GM21367 (cell line): ENCODE measurements around the gene SIGLEC5.

Experiments used
- ATAC-seq: cut with Tn5 transposase; IDR thresholded peaks from one replicate; pipeline ENCODE4 v1.9.1; 2021; ENCODE audit not compliant: unreplicated experiment

The SIGLEC5 gene

GRCh38 chr19:51590441-51590840 lies 39.8 kb downstream of the SIGLEC5 start:
- ATAC-seq, result no peak

- no peak for ATAC-seq
These were observed 40.7 kb downstream of the SIGLEC5 start for GRCh38 chr19:51589511-51589910.

- ATAC-seq, result no peak
These were observed 42.7 kb downstream of the SIGLEC5 start for GRCh38 chr19:51587264-51588191.

GRCh38 chr19:51586799-51587198 lies 43.4 kb downstream of the SIGLEC5 start:
- no peak for ATAC-seq

- no peak for ATAC-seq
These were observed 44.0 kb downstream of the SIGLEC5 start for GRCh38 chr19:51586103-51586728.

DNA sequence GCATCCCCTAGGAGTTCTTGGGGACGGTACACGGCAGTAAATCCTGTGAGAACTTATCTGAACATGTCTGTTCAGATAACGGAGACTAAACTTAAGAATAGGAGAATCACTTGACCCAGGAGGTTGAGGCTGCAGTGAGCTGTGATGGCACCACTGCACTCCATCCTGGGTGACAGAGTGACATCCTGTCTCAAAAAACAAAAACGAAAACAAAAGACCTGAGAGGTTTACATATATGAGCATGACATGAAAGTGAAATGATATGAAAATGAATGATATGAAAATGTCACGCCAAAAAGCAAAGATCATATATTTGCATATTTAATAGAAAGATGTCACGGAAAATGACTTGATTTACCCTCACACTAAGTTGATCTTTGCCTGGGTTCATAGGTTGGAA lies 53.4 kb downstream of the SIGLEC5 start:
- ATAC-seq, result no peak

DNA sequence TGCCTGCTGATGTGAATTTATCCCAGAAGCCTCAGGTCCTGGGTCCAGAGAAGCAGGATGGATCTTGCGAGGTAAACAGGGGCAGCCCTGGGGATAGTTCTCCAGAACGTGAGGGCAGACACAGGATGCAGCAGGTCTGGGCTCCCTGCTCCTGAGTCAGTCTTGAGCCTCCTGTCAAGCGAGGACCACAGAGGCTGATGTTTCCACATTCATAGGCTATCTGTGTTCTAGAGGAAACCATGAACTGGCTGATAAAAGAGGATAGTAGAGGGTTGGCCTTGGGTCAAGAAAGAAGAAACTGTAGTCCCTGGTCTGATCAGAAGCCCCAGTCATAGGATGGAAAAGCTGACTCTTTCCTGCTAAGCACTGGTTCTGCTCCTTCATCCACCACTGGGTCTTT lies 56.9 kb downstream of the SIGLEC5 start:
- no peak for ATAC-seq

DNA sequence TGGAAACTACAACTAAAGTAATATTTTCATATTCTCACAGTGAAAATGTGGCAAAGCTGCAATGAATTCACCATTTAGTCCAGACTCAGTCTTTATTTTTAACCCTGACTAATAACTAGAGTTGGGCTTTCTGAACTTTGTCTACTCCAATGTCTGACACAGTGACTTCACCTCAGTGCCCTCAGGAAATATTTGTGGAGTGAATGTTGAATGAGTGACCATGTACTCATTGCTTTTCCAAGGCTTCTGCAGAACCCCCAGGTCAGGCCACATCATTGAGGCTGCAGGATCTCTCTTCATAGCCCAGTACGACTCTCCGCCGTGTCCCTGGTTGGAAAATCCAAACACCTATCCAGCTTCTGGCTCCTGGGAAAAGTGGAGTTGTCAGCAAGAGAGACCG lies 57.3 kb downstream of the SIGLEC5 start:
- ATAC-seq, result no peak

DNA sequence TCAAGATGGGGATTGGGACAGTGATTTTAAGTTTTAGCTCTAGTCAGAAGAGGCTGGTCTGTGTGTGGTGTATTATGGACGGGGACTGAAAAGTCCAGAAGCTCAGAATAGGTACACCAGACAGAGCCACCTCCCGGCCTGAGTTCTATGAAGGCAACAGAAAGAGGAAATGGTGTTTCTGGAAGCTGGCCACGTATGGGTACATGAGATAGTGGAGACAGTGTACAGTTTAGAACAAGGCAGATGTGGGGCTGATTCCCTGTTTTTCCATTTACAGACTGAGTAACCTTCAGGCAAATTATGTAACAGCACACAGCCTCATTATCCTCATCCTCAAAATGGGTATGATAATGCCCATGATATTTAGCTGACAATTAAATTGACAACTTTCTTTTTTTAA lies 57.8 kb downstream of the SIGLEC5 start:
- ATAC-seq, result no peak

GRCh38 chr19:51571599-51571998 lies 58.6 kb downstream of the SIGLEC5 start:
- ATAC-seq, result no peak

DNA sequence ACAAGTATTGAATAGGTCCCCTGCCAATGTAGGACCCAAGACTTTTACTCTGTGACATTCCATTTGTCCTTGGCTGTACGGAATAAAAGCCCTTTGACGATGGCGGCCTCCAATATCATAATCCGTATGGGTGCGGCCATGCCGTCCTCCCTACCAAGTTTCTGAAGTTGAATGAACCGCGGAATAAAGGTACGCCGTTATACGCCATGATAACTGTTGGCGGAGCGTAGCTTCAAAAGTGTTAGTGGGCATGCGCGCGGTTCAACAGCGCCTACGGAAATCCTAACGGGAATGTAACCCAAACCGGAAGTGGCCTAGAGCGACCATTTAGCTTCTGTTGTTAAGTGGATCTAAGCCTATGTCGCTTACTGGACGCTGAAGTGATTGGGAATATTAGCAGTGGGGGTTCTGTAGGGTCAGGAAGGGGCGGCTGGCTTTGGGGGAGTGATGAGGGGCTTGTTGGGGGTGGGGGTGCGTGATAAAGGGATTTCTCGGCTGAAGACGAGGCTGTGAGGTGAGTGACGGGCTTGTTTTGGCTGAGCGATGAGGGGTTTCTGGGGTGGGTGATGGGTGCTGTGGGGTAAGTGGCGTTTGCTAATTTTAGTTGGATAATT lies 59.1 kb downstream of the SIGLEC5 start, which contains the start of gene ZNF175:
Gene ZNF175, plus strand, starts transcription at position 322 of the 614 bp plus-strand sequence. CDS start 2,047 bp downstream, outside the sequence.
- ATAC-seq, result peak; percentile 79

GRCh38 chr19:51568456-51568855 lies 61.7 kb downstream of the SIGLEC5 start:
- no peak for ATAC-seq

DNA sequence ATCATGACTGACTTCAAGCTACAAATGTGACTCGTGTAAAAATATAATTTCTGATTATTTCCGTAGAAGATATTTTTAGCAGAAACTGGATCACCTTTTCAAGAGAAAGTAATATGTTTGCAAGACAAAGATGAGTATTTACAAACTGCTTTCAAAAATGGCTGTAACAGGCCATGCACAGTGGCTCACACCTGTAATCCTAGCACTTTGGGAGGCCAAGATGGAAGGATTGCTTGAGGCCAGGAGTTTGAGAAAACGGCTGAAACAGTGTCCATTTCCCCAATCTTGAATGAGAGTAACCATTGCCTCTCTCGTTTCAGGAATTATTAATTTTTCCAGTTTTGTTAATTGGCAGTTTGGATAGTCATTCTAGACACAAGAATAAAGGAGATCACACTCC lies 62.6 kb downstream of the SIGLEC5 start:
- no peak for ATAC-seq

DNA sequence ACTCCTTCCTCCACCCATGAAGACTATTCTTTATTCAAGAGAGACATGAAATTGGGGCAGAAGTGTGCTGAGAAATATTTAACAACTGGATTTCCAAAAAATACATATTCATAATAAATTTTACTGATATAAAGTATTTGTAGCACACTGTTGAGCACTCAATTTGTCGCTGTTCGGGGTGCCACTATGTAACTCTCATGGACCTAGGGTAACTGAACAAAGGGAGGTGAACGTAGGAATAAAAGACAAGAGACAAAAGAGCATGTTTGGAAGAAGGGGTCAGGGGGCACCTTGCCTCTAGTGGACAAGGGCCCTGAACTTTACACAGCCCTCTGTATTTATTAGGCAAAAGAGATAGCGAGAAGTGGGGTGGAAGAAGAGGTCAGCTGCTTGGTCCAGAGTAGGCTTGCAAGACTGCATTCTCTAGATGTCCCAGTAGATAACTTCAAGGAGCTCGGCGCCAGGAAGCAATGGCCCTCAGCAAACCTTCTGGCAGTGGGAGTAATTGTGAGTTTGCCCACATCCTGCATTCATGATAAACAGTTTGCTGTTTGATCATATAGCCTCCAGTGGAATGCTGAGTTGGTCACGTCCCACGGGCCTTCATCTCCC lies 63.6 kb downstream of the SIGLEC5 start:
- ATAC-seq, result no peak

GRCh38 chr19:51565583-51565982 lies 64.6 kb downstream of the SIGLEC5 start:
- ATAC-seq, result no peak

GRCh38 chr19:51564791-51565190 lies 65.4 kb downstream of the SIGLEC5 start:
- no peak for ATAC-seq
